ENCODE measurements around the gene IL3.

The IL3 gene, protein sequence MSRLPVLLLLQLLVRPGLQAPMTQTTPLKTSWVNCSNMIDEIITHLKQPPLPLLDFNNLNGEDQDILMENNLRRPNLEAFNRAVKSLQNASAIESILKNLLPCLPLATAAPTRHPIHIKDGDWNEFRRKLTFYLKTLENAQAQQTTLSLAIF

GRCh38 chr5:132060501-132061161, at the start of gene IL3:
IL3 (plus strand) TSS chr5:132060655; CDS start chr5:132060707, 52 bp downstream.
- DNase-seq: no peak

GRCh38 chr5:132010989-132011621, 49.4 kb upstream of the IL3 start:
- no peak for DNase-seq

DNA sequence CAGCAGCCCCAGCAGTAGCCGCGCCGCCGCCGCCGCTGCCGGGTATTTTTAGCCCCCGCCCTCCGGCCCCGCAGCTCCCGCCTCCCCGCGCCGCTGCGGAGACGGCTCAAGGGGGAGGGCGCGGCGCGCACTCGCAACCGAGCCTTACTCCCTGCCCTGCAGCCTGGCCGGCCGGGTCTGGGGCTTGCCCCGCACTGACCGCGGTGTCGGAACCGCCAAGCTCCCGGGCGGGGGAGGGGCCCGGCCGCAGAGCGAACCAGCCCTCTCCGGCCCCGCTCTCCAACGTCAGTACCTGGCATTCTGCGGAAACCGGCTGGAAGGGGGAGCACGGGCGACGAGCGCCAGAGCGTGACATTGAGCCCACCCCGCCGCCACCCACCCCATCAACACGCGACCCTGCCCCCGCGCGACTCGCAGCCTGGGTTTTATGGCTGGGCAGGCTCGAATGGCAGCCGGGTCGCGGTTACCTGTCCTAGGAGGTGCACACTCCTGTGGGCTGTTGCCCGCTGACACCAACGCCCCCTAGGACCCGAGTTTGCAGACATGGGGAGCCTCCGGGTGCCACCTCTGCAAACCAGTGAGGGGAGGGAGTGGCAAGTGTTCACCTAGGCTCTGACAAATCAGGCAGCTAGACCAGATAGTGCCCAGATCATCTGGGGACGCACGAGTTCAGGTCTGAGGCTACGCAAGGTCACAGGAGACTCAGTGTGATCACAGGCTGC, 48.7 kb upstream of the IL3 start, which contains the start of gene ACSL6:
TSS of gene ACSL6 (minus strand) at position 37 of the 722 bp plus-strand sequence. CDS start 105 bp downstream, outside the sequence.
- no peak for DNase-seq

DNA sequence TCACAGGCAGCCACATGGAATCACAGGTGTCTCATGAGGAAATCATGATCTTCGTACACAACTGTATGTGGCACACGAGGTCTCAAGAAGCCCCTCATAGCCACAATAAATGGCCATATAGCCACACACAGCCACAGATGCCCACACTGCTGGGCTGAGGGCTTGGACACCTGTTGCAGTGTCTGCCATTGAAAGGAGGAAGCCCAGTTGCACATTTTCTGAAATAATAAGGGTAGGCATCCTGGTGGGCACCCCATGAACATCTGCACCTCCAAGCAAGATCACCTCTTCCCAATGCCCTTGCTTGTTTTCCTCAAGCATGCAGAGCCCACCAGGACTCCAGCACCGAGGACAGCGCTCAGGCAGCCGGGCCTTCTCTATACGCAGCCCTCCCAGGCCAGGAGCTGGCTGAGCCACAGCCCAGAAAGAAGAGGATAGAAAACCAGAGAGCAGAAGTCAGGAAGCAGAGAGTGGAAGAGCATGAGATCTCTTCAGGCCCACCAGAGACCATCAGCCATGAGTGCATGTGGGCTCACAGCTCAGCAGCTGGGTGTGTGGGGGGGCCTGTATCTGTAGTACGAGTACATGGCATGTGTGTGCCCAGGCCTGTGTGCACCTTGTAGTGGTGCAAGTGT, 48.0 kb upstream of the IL3 start:
- no peak for DNase-seq

- no peak for DNase-seq
Measured at GRCh38 chr5:132013006-132013689, 47.3 kb upstream of the IL3 start.

DNA sequence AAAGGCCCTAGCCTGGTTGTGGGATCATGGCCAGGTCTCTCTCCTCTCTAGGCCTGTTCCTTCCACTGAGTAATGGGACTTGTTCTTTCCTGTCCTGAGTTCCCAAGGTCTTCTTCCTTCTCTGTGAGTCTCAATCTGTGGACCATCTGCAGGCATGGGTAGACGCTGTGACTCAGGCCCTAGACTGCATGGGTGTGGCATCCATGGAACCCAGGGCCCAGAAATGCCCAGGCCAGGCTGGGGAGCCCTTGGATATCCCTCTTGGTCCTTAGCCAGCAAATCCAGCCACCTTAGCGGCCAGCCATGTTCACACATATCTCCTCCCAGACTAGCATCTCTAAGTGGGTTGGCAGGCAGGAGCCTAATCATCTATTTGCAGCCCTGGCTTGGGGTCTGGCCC, 46.7 kb upstream of the IL3 start:
- DNase-seq: no peak

DNA sequence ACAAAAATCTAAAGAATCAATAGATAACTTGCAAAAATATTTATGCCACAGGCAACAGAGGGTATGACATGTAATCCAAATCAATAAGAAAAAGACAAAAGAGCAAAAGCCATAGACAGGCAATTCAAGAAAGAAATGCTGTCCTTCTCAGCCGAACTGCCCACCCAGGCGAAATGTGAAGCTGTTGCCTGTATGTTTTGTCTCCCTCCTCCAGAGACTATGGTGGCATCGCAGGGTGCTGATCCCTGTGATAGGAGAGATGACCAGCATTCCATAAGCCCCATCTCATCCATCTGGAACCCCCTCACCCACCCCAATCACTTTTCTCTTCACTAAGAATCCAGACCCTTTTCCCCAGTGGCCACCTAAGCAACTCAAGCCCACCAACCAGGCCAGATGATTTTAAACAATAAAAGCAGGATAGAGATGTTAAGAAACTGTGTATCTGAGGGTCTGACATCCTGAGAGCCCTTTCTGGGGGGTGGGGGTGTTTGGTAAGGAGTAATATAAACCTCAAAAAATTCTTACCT, 43.7 kb upstream of the IL3 start:
- no peak for DNase-seq

DNA sequence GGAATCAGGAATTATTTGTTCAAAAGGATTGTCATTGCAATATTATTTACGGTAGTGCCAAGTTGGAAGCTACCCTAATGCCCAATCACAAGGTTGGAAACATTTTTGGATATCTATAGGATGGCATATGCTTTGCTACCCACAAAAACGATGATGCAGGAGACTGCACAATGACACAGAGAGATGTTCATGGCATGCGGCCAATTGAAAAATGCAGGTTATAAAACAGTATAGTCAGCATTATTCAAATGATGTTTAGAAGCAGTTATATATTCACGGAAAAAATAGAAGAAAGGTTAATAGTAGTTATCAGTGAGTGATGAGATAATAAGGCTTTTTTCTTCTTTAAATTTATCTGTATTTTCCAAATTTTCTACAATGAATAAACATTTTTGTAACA, 43.1 kb upstream of the IL3 start:
- no peak for DNase-seq

DNA sequence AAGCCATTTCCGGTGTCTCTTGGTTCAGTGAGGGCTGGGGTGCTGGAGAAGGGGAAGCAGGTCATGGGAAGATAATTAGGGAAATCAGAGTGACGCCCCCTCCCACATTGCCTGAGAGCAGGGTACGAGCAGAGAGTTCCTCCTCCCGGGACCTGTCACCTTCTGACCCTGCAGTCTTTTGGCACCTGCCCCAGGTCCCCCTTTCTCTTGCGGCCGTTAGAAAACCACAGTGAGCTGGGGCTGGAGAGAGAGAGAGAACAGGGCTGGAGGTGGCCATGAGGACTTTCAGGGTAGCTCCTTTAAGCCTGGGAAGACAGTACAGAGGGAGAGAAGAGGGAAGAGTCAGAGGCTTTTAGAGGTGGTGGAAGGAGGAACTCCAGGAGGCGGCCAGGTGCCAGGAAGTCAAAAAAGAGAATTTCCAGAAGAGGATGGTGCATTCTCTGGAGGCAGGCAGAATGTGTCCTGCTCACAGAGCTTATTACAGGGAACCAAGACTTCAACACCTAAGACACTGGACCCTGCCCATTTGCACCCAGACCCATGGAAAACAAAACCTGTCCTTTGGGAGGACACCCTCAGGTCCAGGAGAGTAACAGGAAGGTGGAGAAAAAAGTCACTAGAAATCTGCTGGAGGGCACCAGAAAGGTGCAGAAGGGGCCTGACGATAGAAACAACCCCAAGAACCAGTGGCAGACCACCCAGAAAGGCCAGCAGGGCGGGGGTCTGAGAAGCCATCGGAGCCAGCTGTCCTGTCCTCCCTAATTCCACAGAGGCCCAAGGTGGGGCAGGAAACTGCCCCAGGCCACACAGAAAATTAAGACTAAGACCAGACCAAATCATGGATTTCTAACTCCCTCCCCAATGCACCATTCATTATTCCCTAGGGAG, 42.5 kb upstream of the IL3 start:
- no peak for DNase-seq

GRCh38 chr5:132019337-132019736, 41.1 kb upstream of the IL3 start:
- no peak for DNase-seq

DNA sequence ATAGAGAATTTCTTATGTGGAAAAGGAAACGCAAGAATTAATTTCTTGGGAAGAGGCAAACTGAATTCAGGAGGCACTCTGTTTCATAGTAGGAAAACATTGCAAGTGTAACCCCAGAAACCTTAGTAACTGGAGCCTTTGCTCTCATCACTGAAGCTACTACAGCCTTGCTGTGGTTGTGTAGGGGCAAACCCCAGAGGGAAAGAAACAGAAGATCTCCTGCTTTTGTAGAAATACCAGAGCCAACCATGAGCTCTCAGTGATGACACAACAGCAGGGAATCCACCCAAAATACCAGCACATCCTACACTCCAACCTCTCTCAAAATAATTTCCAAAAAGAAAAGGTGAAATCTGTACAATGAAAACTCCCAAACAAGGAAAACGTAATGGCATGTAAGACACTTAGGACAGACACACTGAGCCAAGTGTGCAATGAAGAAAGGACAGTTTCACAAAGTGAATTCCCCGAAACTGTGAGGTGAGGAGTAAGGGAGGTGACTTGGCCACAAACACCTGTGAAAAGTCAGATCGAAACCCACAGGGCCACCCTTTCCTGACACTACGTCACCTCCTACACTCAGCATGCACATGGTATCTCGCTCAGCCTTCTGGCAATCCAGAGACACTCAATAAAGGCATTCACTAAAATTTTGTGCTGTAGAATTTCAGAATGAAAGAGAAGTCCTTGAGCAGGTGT, 40.4 kb upstream of the IL3 start:
- no peak for DNase-seq

DNA sequence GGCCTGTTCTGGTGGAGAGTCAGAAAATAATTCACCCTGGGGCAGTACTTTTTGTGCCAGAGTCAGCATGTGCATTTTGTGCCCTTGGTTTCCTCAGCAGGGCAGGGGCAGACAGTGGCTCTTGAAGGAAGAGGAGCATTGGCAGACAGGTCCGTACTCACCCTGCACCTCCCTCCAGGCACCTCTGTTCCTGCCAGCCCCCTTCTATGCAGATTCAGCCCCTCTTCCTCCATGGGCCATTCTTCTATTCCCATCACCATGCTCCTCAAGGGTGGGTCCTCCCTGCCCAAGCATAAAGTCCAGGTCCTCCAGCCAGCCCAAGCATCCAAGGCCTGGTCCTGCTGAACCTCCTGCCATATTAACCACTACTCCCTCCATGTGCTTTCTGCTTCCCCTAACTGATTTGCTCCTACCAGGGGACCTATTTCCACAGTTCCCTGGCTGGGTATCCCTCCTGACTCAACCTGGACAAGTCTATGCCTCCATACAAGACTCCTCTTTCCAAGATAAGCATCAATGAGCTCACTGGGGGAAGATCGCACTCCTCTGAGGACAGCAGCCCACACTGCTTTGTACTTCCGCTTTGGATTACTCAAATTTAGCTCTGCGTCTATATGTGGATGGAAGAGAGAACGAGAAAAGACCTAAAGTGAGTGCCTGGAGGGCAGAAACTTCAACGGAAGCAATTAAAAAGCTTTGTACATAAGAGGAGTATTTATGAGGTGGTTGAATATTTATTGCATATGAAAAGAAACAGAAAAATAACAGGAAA, 39.7 kb upstream of the IL3 start:
- no peak for DNase-seq

DNA sequence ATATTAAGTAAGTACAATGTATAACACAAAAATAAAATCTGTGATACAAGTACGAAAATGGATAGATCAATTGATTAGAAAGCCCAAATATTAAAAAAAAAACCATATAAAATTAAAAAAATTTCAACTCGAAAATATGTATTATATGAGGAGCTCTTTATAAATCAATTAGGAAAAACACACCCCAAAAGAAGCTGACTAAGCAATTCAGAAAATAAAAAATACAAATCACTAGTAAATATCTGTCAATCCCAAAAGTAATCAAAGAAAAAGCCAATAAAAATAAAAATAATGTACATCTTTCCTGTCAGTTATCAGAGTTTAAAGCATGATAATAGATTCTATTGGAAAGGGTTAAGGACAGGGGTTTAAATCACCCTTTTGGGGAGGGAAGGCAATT, 38.8 kb upstream of the IL3 start:
- no peak for DNase-seq

GRCh38 chr5:132022737-132023136, 37.7 kb upstream of the IL3 start:
- DNase-seq: no peak

- no peak for DNase-seq
Measured at GRCh38 chr5:132023258-132024116, 37.0 kb upstream of the IL3 start.

GRCh38 chr5:132024117-132024435, 36.4 kb upstream of the IL3 start:
- no peak for DNase-seq

DNA sequence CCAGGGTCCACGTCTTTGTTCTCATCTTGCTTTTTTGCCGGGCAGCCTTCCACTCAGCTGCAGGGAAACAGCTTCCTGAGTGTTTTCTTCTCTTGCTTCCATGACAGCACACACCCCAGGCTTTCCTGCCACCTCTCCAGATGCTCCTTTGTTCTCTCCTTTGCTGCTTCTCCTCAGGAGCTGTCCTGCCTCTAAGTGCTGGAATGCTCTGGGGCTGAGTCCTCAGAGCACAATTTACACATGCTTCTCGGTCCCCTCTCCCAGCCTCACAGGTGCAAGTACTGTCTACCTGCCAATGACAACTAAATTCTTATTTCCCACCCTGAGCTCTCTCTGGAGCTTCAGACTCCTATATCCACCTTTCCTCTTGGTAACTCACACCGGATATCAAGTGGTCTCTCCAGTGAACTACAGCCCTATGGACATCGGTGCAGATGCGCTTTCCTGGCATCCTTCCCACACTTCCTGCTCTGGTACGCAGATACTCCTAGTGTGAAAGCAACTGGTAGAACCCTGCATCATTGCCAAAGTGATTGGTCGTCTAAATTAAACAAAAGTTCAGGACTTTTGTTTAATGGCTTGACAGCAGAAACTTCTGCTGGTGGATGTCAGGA, 35.6 kb upstream of the IL3 start:
- no peak for DNase-seq

GRCh38 chr5:132025403-132025971, 35.0 kb upstream of the IL3 start:
- no peak for DNase-seq

All from SW 1271 (cell line).